Mammary epithelial cell (primary cell): ENCODE results near the gene KLF16.

Experiments used
- CTCF ChIP-seq, 2 donors: IDR thresholded peaks in 1 of 2; conservative IDR thresholded peaks in 1 of 2; 2 replicates each; pipeline ENCODE4 v1.5.1; 2011 to 2012; ENCODE audit warnings: inconsistent platforms in 2 of 2, low read length in 2 of 2, mild to moderate bottlenecking in 2 of 2, control low read depth in 1 of 2, low read depth in 1 of 2; ENCODE audit not compliant: insufficient read depth in 1 of 2; ENCODE audit errors: extremely low read depth in 1 of 2
- EZH2 ChIP-seq: IDR thresholded peaks from 2 replicates; pipeline ENCODE4 v1.6.1; 2012; ENCODE audit warnings: low read length, inconsistent platforms, borderline replicate concordance

DNA sequence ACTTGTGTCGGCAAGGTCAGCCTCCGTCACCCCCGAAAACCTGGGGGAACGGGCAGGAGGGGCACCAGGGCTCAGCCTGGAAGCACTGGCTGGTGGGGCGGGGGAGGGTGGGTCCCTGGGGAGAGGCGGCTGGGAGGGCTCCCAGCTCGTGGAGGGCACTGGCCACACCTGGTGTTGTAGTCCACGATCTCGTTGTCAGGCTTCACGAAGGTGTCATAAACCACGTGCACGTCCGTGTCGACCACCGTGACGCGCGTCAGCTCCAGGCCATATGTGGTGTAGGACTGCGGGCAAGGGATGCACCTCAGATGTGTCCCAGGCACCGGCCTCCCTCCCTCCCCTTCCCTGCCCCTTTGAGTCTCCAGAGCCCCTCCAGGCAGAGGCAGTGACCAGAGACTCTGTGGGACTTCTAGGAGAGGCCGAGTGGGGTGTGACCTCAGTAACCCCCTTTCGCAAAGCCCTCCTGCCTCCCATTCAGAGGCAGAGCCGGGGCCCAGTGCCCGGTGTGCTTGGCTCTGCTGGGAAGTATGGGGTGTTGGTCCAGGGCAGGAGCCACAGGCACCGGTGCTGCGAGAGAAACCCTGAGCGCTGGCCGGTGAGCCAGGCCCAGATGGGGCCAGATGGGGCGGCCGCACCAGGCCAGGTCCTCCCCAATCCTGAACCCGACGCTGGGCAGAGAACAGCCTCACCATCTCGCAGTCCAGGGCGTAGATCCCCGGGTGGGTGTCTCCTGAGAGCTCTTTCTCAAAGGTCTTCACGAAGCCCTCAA is 46.7 kb downstream of the KLF16 start:
- TF ChIP-seq CTCF (conservative IDR thresholded peaks at IDR 0.05 in 1 of 2, IDR thresholded peaks at IDR 0.05 in 1 of 2; ENCODE audit: extremely low read depth in 1 of 2, insufficient read depth in 1 of 2, low read depth in 1 of 2, low read length in 2 of 2) = no peak
- no peak for TF ChIP-seq EZH2
